ENCODE measurements around the gene NPR3.

NPR3 gene

DNA sequence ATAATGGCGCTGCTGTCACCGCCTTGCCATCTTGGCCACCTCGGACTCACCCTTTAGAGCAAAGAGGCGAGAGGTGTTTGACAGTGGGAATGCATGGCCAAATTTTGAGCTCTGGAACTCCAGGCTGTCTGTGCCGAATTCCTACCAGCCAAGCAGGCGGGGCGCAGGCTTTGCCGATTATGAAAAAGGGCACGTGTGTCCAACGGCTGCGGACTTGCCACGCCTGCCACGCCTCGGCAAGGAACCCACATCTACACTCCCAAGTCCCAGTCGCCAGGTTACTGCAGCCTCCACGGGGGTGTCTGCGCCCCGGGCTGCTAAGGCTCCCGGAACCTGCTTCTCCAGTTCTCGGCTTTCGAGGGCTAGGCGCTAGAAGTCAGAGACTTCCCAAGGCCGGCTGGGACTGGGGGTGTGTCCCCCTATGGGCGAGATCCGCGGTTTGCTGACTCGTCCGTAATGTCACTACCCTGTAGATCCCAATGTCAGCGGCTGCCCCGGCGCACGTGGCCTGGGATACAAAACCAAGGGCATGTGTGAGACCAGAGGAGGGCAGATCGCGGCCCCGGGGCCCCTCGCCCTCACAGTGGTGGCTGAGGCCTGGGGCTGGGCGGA, 2.8 kb downstream of the NPR3 start:
- ChIA-PET CTCF (no interaction called here), POLR2A (no interaction called here)
- no peak for DNase-seq (ENCODE audit: extremely low spot score)
- no peak for TF ChIP-seq CTCF (IDR thresholded peaks at IDR 0.05; ENCODE audit: control extremely low read depth, extremely low read depth, low read depth, missing control alignments)

- POLR2A ChIA-PET: no interaction called here
- CTCF ChIA-PET: no interaction called here
- no peak for DNase-seq (ENCODE audit: extremely low spot score)
- TF ChIP-seq CTCF (IDR thresholded peaks at IDR 0.05; ENCODE audit: control extremely low read depth, extremely low read depth, low read depth, missing control alignments): no peak
These were observed 3.7 kb downstream of the NPR3 start for GRCh38 chr5:32714836-32715235.

- ChIA-PET POLR2A (no interaction called here), CTCF (interaction anchor here (0.9 kb wide), 1 partner anchor 589 kb away, joined by 3 read pairs; no protein-coding TSS in a partner anchor)
- no peak for DNase-seq (ENCODE audit: extremely low spot score)
- no peak for TF ChIP-seq CTCF (IDR thresholded peaks at IDR 0.05; ENCODE audit: control extremely low read depth, extremely low read depth, low read depth, missing control alignments)
These were observed 9.2 kb downstream of the NPR3 start for GRCh38 chr5:32720300-32720699.

GRCh38 chr5:32721626-32722025, 10.5 kb downstream of the NPR3 start:
- ChIA-PET CTCF (no interaction called here), POLR2A (no interaction called here)
- no peak for DNase-seq (ENCODE audit: extremely low spot score)
- TF ChIP-seq CTCF (IDR thresholded peaks at IDR 0.05; ENCODE audit: control extremely low read depth, extremely low read depth, low read depth, missing control alignments): no peak

- ChIA-PET POLR2A (no interaction called here), CTCF (no interaction called here)
- no peak for TF ChIP-seq CTCF (IDR thresholded peaks at IDR 0.05; ENCODE audit: control extremely low read depth, extremely low read depth, low read depth, missing control alignments)
- DNase-seq (ENCODE audit: extremely low spot score): no peak
These were observed 11.8 kb downstream of the NPR3 start for GRCh38 chr5:32722957-32723356.

DNA sequence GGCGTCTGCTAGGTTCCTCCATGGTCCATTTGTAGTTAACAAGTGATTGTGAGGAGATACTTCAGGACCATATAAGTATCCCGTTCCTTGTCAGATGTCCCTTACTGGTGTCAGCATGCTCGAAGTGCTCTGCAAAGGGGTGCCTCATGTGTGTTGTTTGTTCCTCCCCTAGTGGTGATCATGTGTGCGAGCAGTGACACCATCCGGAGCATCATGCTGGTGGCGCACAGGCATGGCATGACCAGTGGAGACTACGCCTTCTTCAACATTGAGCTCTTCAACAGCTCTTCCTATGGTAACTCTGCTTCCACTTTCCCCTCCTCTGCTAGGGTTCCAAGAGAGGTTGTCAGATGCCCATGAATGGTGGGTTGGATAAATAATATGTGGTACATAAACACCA, 13.4 kb downstream of the NPR3 start:
- ChIA-PET CTCF (interaction anchor here (0.7 to 1.0 kb wide), 2 partner anchors 14 to 146 kb away, joined by 3 to 4 read pairs; partner anchors contain the start of gene NPR3), POLR2A (no interaction called here)

More for the DNA sequence above, 13.4 kb downstream of the NPR3 start:
- TF ChIP-seq CTCF (IDR thresholded peaks at IDR 0.05; ENCODE audit: control extremely low read depth, extremely low read depth, low read depth, missing control alignments): no peak
- DNase-seq (ENCODE audit: extremely low spot score): no peak

Data from GM10248 (cell line).